ENCODE results near the gene PHLPP1. TPM values are rescaled to one million over a fixed set of nuclear protein-coding genes. Genes with fewer than 3 reads are reported as not detected.

The PHLPP1 gene
- total RNA-seq, 4 donors from 2014 or later: 17.7 to 29.5 (median 25.5) TPM

- intact Hi-C loops (cut with DNase I; ENCODE audit: low total_unique reads) (no loop called here), in situ Hi-C loops (cut with MboI; ENCODE audit: low pct_ligation_motif_present in 1 of 4, low pct_unique_long_range_greater_than_20kb in 1 of 4, low sequenced_read_pairs in 3 of 4) (no loop called here)
- Histone ChIP-seq H3K4me1 (peaks cover 5 to 45% (median 21%) of the 10 kb centered on the region in 4 donors), H3K27me3 (no peaks in the 10 kb centered on the region), H3K4me3 (no peak overlapping the region), H3K36me3 (no peaks in the 10 kb centered on the region), H3K27ac (peak overlapping the region in 2 of 4 donors; percentile 18 to 37), H3K9me3 (no peaks in the 10 kb centered on the region)
- 78% methylated on average over 3 of the region's 3 CpGs; no CpG with 5 or more reads in 1 of the 2 donors for WGBS, 2 donors (ENCODE audit: low coverage in 1 of 2)
- no peak for DNase-seq
- no peak for TF ChIP-seq EP300 (IDR thresholded peaks at IDR 0.05; ENCODE audit: low read depth)
- no peak for TF ChIP-seq CTCF (IDR thresholded peaks at IDR 0.05)
- no peak for TF ChIP-seq POLR2AphosphoS5 (IDR thresholded peaks at IDR 0.05)
- no peak for TF ChIP-seq POLR2A (IDR thresholded peaks at IDR 0.05)
Observed at GRCh38 chr18:62751977-62752376, 36.6 kb downstream of the PHLPP1 start.

- Histone ChIP-seq H3K27me3 (no peaks in the 10 kb centered on the region), H3K27ac (no peak overlapping the region), H3K4me3 (no peak overlapping the region), H3K9me3 (no peaks in the 10 kb centered on the region), H3K4me1 (peaks cover 5 to 63% (median 28%) of the 10 kb centered on the region in 4 donors), H3K36me3 (no peaks in the 10 kb centered on the region)
- intact Hi-C loops (cut with DNase I; ENCODE audit: low total_unique reads): no loop called here
- no peak for DNase-seq
- in situ Hi-C loops (cut with MboI; ENCODE audit: low pct_ligation_motif_present in 1 of 4, low pct_unique_long_range_greater_than_20kb in 1 of 4, low sequenced_read_pairs in 3 of 4): no loop called here
- TF ChIP-seq POLR2AphosphoS5 (IDR thresholded peaks at IDR 0.05): no peak
- TF ChIP-seq EP300 (IDR thresholded peaks at IDR 0.05; ENCODE audit: low read depth): no peak
- no peak for TF ChIP-seq POLR2A (IDR thresholded peaks at IDR 0.05)
- TF ChIP-seq CTCF (IDR thresholded peaks at IDR 0.05): no peak
Observed at GRCh38 chr18:62754026-62754425, 38.7 kb downstream of the PHLPP1 start.

- Histone ChIP-seq H3K36me3 (no peaks in the 10 kb centered on the region), H3K9me3 (no peaks in the 10 kb centered on the region), H3K4me1 (peaks cover 5 to 66% (median 28%) of the 10 kb centered on the region in 4 donors), H3K4me3 (no peak overlapping the region), H3K27ac (no peak overlapping the region), H3K27me3 (no peaks in the 10 kb centered on the region)
- no peak for TF ChIP-seq EP300 (IDR thresholded peaks at IDR 0.05; ENCODE audit: low read depth)
- no peak for TF ChIP-seq POLR2AphosphoS5 (IDR thresholded peaks at IDR 0.05)
- no peak for TF ChIP-seq POLR2A (IDR thresholded peaks at IDR 0.05)
- no peak for TF ChIP-seq CTCF (IDR thresholded peaks at IDR 0.05)
- in situ Hi-C loops (cut with MboI; ENCODE audit: low pct_ligation_motif_present in 1 of 4, low pct_unique_long_range_greater_than_20kb in 1 of 4, low sequenced_read_pairs in 3 of 4): no loop called here
- WGBS, 2 donors (ENCODE audit: low coverage in 1 of 2): 90% methylated on average over 1 of the region's 1 CpG; no CpG with 5 or more reads in 1 of the 2 donors
- intact Hi-C loops (cut with DNase I; ENCODE audit: low total_unique reads): no loop called here
- DNase-seq: no peak
Observed at GRCh38 chr18:62755454-62755853, 40.1 kb downstream of the PHLPP1 start.

- 75 to 90% methylated on average over 2 of the region's 2 CpGs for WGBS, 2 donors (ENCODE audit: low coverage in 1 of 2)
- intact Hi-C loops (cut with DNase I; ENCODE audit: low total_unique reads) (no loop called here), in situ Hi-C loops (cut with MboI; ENCODE audit: low pct_ligation_motif_present in 1 of 4, low pct_unique_long_range_greater_than_20kb in 1 of 4, low sequenced_read_pairs in 3 of 4) (no loop called here)
- Histone ChIP-seq H3K9me3 (no peaks in the 10 kb centered on the region), H3K36me3 (no peaks in the 10 kb centered on the region), H3K27ac (no peak overlapping the region), H3K4me3 (no peak overlapping the region), H3K4me1 (peaks cover 5 to 62% (median 25%) of the 10 kb centered on the region in 4 donors), H3K27me3 (no peaks in the 10 kb centered on the region)
- no peak for TF ChIP-seq CTCF (IDR thresholded peaks at IDR 0.05)
- TF ChIP-seq POLR2A (IDR thresholded peaks at IDR 0.05): no peak
- no peak for TF ChIP-seq POLR2AphosphoS5 (IDR thresholded peaks at IDR 0.05)
- no peak for TF ChIP-seq EP300 (IDR thresholded peaks at IDR 0.05; ENCODE audit: low read depth)
- no peak for DNase-seq
Observed at GRCh38 chr18:62755946-62756345, 40.6 kb downstream of the PHLPP1 start.
